BE2C (cell line): ENCODE measurements around the gene OVCH2.

Experiments
- DNase-seq: peaks from one replicate; pipeline ENCODE4 v3.0.0-alpha.2; 2020
- H3K27me3 ChIP-seq: fragments of 250-450 bp; sonication (Bioruptor Pico); 2 replicates; pipeline ENCODE4 v1.5.1; 2020; ENCODE audit warnings: mild to moderate bottlenecking
- H3K36me3 ChIP-seq: fragments of 250-450 bp; sonication (Bioruptor Pico); 2 replicates; pipeline ENCODE4 v1.5.1; 2020; ENCODE audit warnings: mild to moderate bottlenecking
- H3K4me1 ChIP-seq: fragments of 250-450 bp; sonication (Bioruptor Pico); 2 replicates; pipeline ENCODE4 v1.5.1; 2020
- H3K4me3 ChIP-seq: 2 replicates; pipeline ENCODE4 v1.5.1; 2011; ENCODE audit warnings: low read depth, low read length
- H3K9me3 ChIP-seq: fragments of 250-450 bp; sonication (Bioruptor Pico); 2 replicates; pipeline ENCODE4 v1.5.1; 2020
- TF ChIP-seq, protein P1 (sequence below): IDR thresholded peaks from 2 replicates; pipeline ENCODE4 v1.5.1; 2012; ENCODE audit warnings: mild to moderate bottlenecking, low read depth, low read length

Gene OVCH2

DNA sequence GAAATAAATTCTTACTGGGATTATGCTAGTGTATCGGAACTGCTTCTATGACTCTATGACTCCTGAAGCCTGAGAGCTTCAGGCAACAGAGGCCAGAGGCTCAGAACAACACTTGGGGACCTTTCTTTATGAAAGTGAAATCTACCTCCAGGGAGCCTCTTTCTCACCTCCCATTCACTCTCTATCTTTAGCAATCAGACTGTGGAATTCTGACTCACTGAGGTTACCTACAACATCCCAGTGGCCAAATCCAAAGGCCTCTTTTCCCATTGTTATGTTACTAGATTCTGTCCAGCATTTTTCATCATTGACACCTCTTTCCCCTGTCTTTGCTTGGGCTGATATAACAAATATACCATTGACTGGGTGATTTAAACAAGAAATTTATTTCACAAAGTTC lies 18.9 kb downstream of the OVCH2 start:
- TF ChIP-seq, protein P1, sequence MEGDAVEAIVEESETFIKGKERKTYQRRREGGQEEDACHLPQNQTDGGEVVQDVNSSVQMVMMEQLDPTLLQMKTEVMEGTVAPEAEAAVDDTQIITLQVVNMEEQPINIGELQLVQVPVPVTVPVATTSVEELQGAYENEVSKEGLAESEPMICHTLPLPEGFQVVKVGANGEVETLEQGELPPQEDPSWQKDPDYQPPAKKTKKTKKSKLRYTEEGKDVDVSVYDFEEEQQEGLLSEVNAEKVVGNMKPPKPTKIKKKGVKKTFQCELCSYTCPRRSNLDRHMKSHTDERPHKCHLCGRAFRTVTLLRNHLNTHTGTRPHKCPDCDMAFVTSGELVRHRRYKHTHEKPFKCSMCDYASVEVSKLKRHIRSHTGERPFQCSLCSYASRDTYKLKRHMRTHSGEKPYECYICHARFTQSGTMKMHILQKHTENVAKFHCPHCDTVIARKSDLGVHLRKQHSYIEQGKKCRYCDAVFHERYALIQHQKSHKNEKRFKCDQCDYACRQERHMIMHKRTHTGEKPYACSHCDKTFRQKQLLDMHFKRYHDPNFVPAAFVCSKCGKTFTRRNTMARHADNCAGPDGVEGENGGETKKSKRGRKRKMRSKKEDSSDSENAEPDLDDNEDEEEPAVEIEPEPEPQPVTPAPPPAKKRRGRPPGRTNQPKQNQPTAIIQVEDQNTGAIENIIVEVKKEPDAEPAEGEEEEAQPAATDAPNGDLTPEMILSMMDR, result no peak
- H3K9me3 ChIP-seq, result no peaks in the 10 kb centered on the region
- no peak for DNase-seq
- no peaks in the 10 kb centered on the region for H3K4me1 ChIP-seq
- no peak overlapping the region for H3K4me3 ChIP-seq
- no peaks in the 10 kb centered on the region for H3K36me3 ChIP-seq
- no peaks in the 10 kb centered on the region for H3K27me3 ChIP-seq

GRCh38 chr11:7686761-7687160 lies 19.5 kb downstream of the OVCH2 start:
- Histone ChIP-seq H3K27me3 (no peaks in the 10 kb centered on the region), H3K4me3 (no peak overlapping the region), H3K9me3 (no peaks in the 10 kb centered on the region), H3K36me3 (no peaks in the 10 kb centered on the region), H3K4me1 (no peaks in the 10 kb centered on the region)
- DNase-seq, result no peak
- TF ChIP-seq, protein P1, result no peak

DNA sequence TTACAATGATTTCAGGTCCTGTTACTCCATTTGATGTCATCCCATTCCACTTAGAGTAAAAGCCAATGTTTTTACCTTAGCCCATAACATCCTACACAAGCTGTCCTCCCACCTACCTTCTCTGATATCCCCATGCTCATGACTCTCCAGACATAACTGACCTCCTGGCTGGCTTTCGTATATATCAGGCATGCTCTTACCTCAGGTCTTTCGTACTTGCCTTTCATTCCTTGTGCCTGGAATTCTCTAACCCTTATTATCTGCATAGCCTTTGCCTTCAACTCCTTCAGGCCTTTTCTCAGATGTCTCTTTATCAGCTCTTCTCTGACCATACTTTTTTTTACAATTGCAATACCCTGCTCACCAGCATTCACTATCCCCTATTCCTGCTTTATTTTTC lies 22.7 kb downstream of the OVCH2 start:
- H3K36me3 ChIP-seq, result no peaks in the 10 kb centered on the region
- no peaks in the 10 kb centered on the region for H3K27me3 ChIP-seq
- DNase-seq, result no peak
- H3K9me3 ChIP-seq, result no peaks in the 10 kb centered on the region
- H3K4me3 ChIP-seq, result no peak overlapping the region
- TF ChIP-seq, protein P1, result no peak
- H3K4me1 ChIP-seq, result no peaks in the 10 kb centered on the region

- H3K27me3 ChIP-seq, result peaks cover 19% of the 10 kb centered on the region
- no peaks in the 10 kb centered on the region for H3K4me1 ChIP-seq
- H3K4me3 ChIP-seq, result no peak overlapping the region
- TF ChIP-seq, protein P1, result no peak
- H3K36me3 ChIP-seq, result no peaks in the 10 kb centered on the region
- no peaks in the 10 kb centered on the region for H3K9me3 ChIP-seq
- DNase-seq, result no peak
Measured at GRCh38 chr11:7677796-7678201, 28.5 kb downstream of the OVCH2 start.

DNA sequence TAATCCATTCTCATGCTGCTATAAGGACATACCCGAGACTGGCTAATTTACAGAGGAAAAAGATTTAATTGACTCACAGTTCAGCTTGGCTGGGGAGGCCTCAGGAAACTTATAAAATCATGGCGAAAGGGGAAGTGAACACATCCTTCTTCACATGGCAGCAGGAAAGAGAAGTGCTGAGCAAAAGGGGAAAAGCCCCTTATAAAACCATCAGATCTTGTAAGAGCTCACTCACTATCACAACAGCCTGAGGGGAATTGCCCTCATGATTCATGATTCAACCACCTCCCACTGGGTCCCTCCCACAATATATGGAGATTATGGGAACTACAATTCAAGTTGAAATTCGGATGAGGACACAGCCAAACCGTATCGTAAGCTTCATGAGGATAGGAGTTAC lies 29.2 kb downstream of the OVCH2 start:
- Histone ChIP-seq H3K27me3 (peaks cover 19% of the 10 kb centered on the region), H3K36me3 (no peaks in the 10 kb centered on the region), H3K4me3 (no peak overlapping the region), H3K4me1 (no peaks in the 10 kb centered on the region), H3K9me3 (no peaks in the 10 kb centered on the region)
- TF ChIP-seq, protein P1, result no peak
- DNase-seq, result no peak

GRCh38 chr11:7675631-7676030 lies 30.6 kb downstream of the OVCH2 start:
- DNase-seq, result no peak
- no peak overlapping the region for H3K4me3 ChIP-seq
- TF ChIP-seq, protein P1, result no peak
- H3K36me3 ChIP-seq, result no peaks in the 10 kb centered on the region
- H3K4me1 ChIP-seq, result no peaks in the 10 kb centered on the region
- H3K27me3 ChIP-seq, result peaks cover 19% of the 10 kb centered on the region
- no peaks in the 10 kb centered on the region for H3K9me3 ChIP-seq
